ENCODE results near the gene ERI3. TPM values are rescaled to one million over a fixed set of nuclear protein-coding genes. Genes with fewer than 3 reads are reported as not detected.

ERI3 gene
- total RNA-seq, 2 donors from 2014 or later, result 71.9 to 92.1 TPM

GRCh38 chr1:44174630-44175029 lies 180.4 kb downstream of the ERI3 start:
- no peak overlapping the region for H3K27ac Mint-ChIP-seq
- no peak for DNase-seq
- peaks cover 6% of the 10 kb centered on the region for H3K4me1 Mint-ChIP-seq
- no peak overlapping the region for H3K27ac ChIP-seq (ENCODE audit: low read depth, low read length)
- no peaks in the 10 kb centered on the region for H3K27me3 ChIP-seq (ENCODE audit: control insufficient read depth, insufficient read depth, low read length, poor library complexity, severe bottlenecking)
- H3K4me3 Mint-ChIP-seq, result no peak overlapping the region
- H3K9ac ChIP-seq (ENCODE audit: extremely low read depth, low read length, poor library complexity, severe bottlenecking), result no peak overlapping the region
- peaks cover 2% of the 10 kb centered on the region for H3K36me3 Mint-ChIP-seq (ENCODE audit: low read depth)
- H3K9me3 Mint-ChIP-seq, result peaks cover 46% of the 10 kb centered on the region
- WGBS, 2 experiments (ENCODE audit: insufficient coverage in 1 of 2, insufficient read length in 1 of 2), result 75 to 88% methylated on average over 1 of the region's 1 CpG
- TF ChIP-seq, protein P1, sequence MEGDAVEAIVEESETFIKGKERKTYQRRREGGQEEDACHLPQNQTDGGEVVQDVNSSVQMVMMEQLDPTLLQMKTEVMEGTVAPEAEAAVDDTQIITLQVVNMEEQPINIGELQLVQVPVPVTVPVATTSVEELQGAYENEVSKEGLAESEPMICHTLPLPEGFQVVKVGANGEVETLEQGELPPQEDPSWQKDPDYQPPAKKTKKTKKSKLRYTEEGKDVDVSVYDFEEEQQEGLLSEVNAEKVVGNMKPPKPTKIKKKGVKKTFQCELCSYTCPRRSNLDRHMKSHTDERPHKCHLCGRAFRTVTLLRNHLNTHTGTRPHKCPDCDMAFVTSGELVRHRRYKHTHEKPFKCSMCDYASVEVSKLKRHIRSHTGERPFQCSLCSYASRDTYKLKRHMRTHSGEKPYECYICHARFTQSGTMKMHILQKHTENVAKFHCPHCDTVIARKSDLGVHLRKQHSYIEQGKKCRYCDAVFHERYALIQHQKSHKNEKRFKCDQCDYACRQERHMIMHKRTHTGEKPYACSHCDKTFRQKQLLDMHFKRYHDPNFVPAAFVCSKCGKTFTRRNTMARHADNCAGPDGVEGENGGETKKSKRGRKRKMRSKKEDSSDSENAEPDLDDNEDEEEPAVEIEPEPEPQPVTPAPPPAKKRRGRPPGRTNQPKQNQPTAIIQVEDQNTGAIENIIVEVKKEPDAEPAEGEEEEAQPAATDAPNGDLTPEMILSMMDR (conservative IDR thresholded peaks at IDR 0.05), result no peak
- H3K36me3 ChIP-seq (ENCODE audit: control insufficient read depth, insufficient read depth, low read length), result no peaks in the 10 kb centered on the region
- H3K4me3 ChIP-seq (ENCODE audit: low read length), result no peak overlapping the region
- H3K4me1 ChIP-seq (ENCODE audit: control insufficient read depth, insufficient read depth, low read length), result no peaks in the 10 kb centered on the region
- H3K27me3 Mint-ChIP-seq (ENCODE audit: insufficient read depth), result no peaks in the 10 kb centered on the region
- H3K9me3 ChIP-seq (ENCODE audit: control insufficient read depth, low read length), result peaks cover 43% of the 10 kb centered on the region

Other genes starting within 250 kb of the ERI3 start
- not detected for gene KLF17, start 236.4 kb downstream of the ERI3 start, total RNA-seq
- gene KLF18, start 213.6 kb downstream of the ERI3 start, total RNA-seq, result not detected
- gene DMAP1, start 141.8 kb downstream of the ERI3 start, total RNA-seq, result 10 to 100 TPM; 49.1 to 53.8 TPM
- 10 to 100 TPM; 94.6 to 95.5 TPM for gene RNF220, start 50.0 kb upstream of the ERI3 start, total RNA-seq

All from endodermal cell (in vitro differentiated cells).